BE2C (cell line): ENCODE data around the gene MAPKAPK2.

Source experiments
- DNase-seq: peaks from one replicate; pipeline ENCODE4 v3.0.0-alpha.2; 2020
- H3K27me3 ChIP-seq: fragments of 250-450 bp; sonication (Bioruptor Pico); 2 replicates; pipeline ENCODE4 v1.5.1; 2020; ENCODE audit warnings: mild to moderate bottlenecking
- H3K36me3 ChIP-seq: fragments of 250-450 bp; sonication (Bioruptor Pico); 2 replicates; pipeline ENCODE4 v1.5.1; 2020; ENCODE audit warnings: mild to moderate bottlenecking
- H3K4me1 ChIP-seq: fragments of 250-450 bp; sonication (Bioruptor Pico); 2 replicates; pipeline ENCODE4 v1.5.1; 2020
- H3K4me3 ChIP-seq: 2 replicates; pipeline ENCODE4 v1.5.1; 2011; ENCODE audit warnings: low read depth, low read length
- H3K9me3 ChIP-seq: fragments of 250-450 bp; sonication (Bioruptor Pico); 2 replicates; pipeline ENCODE4 v1.5.1; 2020
- CTCF ChIP-seq: IDR thresholded peaks from 2 replicates; pipeline ENCODE4 v1.5.1; 2012; ENCODE audit warnings: mild to moderate bottlenecking, low read depth, low read length

Gene MAPKAPK2

GRCh38 chr1:206722751-206723461 lies 38.2 kb downstream of the MAPKAPK2 start:
- DNase-seq = no peak
- Histone ChIP-seq H3K9me3 (no peaks in the 10 kb centered on the region; the same call in 1 of the 2 replicates), H3K4me3 (no peak overlapping the region), H3K27me3 (no peaks in the 10 kb centered on the region), H3K4me1 (peaks cover 6% of the 10 kb centered on the region), H3K36me3 (no peaks in the 10 kb centered on the region)
- no peak for TF ChIP-seq CTCF

- no peaks in the 10 kb centered on the region; the same call in 1 of the 2 replicates for H3K9me3 ChIP-seq
- H3K36me3 ChIP-seq = no peaks in the 10 kb centered on the region
- no peak overlapping the region for H3K4me3 ChIP-seq
- TF ChIP-seq CTCF = no peak
- H3K27me3 ChIP-seq = no peaks in the 10 kb centered on the region
- H3K4me1 ChIP-seq = peaks cover 6% of the 10 kb centered on the region
- DNase-seq = no peak
These were observed 38.7 kb downstream of the MAPKAPK2 start for GRCh38 chr1:206723462-206723804.

- DNase-seq = no peak
- Histone ChIP-seq H3K4me3 (no peak overlapping the region), H3K4me1 (peaks cover 6% of the 10 kb centered on the region), H3K27me3 (no peaks in the 10 kb centered on the region), H3K36me3 (no peaks in the 10 kb centered on the region), H3K9me3 (no peaks in the 10 kb centered on the region; the same call in 1 of the 2 replicates)
- no peak for TF ChIP-seq CTCF
These were observed 39.2 kb downstream of the MAPKAPK2 start for GRCh38 chr1:206723805-206724472.

GRCh38 chr1:206725109-206725963 lies 40.6 kb downstream of the MAPKAPK2 start:
- Histone ChIP-seq H3K4me1 (peaks cover 6% of the 10 kb centered on the region), H3K4me3 (no peak overlapping the region), H3K9me3 (no peaks in the 10 kb centered on the region; the same call in 1 of the 2 replicates), H3K27me3 (no peaks in the 10 kb centered on the region), H3K36me3 (peaks cover 6% of the 10 kb centered on the region)
- peak; percentile 82 for TF ChIP-seq CTCF
- peak; percentile 74 for DNase-seq

- H3K4me3 ChIP-seq = no peak overlapping the region
- no peaks in the 10 kb centered on the region for H3K9me3 ChIP-seq
- H3K36me3 ChIP-seq = peaks cover 6% of the 10 kb centered on the region
- peaks cover 6% of the 10 kb centered on the region for H3K4me1 ChIP-seq
- H3K27me3 ChIP-seq = no peaks in the 10 kb centered on the region
- no peak for DNase-seq
- TF ChIP-seq CTCF = no peak
These were observed 43.4 kb downstream of the MAPKAPK2 start for GRCh38 chr1:206727981-206728696.
